Activated CD8-positive, alpha-beta memory T cell treated with anti-CD3 and anti-CD28 coated beads for 1 hour (primary cell): ENCODE data around the gene SLC35B3.
"Not testable (repeated sequence)": the region's sequence is repeated elsewhere in the genome, so short reads cannot be mapped to it uniquely, and the experiment has no call there.

Experiments
- DNase-seq, 2 donors: peaks; one replicate each; pipeline ENCODE4 v3.0.0-alpha.2; 2020; ENCODE audit warnings: low read depth in 1 of 2; ENCODE audit errors: extremely low read depth in 1 of 2

Gene SLC35B3

DNA sequence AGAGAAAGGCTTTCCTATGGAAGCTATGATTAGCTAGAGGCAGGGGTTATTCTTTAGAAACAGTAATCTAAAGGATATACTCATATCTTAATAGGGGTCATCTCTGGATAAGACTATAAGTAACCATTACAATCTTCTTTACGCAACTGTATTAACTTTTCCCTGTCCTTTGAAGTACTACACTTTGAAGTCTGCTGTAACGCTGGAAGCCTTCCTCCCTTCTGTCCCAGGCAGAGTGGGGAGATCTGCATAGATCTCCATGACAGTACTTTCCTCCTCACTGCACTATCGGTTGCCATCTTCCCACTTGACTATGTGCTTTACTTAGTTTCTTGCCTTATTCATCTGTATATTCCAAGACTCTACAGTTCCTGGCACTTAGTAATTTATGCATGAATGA, 20.1 kb downstream of the SLC35B3 start:
- no peak for DNase-seq

DNA sequence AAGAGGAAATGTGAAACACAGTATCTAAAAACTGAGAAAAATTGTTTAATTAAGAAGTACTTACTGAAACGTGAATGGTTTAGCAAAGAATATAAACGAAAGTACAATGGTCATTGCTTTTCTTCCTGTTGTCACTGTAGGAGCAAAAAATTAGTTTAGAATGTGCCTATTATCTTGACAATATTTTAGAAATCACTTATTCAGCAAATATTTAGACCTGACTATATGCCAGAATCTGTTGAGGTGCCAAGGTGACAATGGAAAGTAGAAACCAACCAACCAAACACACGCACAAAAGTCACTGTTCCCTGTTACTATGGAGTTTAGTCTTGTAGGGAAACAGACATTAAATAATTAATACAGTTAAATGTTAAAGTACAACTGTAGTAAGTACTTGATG, 20.5 kb downstream of the SLC35B3 start:
- DNase-seq = no peak

DNA sequence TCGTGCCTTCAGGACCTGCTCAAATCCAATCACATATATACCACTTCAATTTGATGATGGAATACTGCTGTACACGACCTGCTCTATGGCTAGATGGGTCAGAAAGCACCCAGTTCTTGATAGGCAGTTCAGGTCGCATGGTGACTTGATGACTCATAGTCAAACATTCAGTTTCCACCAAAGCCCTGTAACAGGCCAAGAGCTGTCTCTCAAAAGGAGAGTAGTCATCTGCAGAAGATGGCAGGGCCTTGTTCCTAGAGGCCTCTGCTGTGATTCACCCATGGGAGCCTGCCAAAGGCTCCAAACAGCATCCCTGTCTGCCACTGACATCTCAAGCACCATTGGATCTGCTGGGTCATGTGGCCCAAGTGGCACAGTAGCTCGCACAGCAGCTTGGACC, 29.4 kb downstream of the SLC35B3 start:
- DNase-seq = not testable (repeated sequence)

DNA sequence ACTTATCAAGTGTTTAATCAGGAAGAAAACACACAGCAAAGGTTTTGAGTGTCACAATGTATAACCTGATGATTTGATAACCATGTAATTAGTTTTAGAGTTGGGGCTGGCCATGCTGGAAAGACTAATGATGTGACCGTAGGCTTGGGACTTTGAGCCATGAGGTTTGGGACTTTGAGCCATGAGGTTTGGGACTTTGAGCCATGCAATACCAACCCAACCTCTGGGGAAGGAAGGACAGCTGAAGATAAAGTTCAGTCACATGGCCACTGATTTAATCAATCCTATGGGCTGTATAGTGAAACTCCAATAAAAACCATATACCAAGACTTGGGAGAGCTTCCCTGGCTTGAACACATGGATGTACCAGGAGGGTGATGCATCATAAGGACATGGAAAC, 32.8 kb downstream of the SLC35B3 start:
- DNase-seq = no peak

DNA sequence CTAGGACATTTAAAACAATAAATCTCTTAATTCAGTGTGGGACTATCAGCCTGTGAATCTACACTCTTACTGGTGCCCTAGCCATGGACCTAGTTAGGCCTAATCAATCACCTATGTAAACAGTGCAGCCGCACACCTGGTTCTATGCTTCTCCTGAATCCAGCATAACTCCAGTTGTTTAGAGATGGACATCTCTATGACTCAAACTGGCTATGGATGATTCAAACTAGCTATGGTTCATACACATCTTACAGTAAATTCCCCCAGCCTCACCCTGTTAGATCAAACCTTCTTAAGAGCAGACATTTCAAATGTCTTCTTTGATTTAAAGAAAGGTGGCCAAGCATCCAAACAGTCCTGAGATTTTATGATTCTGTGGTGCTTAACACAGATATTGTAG, 34.7 kb downstream of the SLC35B3 start:
- DNase-seq = no peak

DNA sequence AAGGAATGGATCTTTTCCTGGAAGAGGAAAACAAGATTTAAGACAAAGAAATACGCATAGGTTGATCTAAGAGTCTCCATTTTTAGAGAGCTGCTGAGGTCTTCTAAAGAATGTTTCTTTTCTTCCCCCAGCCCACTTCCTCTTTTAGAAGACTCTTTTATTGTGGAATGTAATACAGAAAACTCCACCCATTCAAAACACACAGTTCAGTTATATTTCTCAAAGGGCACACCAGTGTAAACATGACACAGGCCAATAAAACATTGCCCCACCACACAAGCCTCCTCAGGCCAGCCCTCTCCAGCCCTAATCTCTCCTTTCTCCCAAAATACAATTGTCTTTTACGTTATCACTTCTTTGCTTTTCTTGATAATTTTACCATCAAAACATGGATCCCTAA, 42.8 kb downstream of the SLC35B3 start:
- no peak for DNase-seq

DNA sequence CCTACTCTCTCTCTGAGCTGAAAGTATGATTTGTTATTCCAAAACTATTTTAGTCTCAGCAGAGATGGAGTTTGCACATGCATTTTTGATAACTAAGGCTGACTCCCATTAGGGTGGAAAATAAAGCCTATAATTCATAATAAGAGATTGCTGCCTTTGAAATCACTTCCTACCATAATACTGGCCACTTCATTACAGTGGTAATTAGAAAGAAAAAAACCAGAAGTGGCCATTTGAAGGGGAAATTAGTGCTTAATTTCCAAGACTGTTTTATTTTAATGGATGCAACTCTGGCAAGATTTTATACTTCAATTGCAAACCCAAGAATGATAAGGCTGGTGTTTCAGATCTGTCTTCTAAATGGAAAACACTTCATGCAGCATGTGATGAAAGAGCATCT, 43.4 kb downstream of the SLC35B3 start:
- no peak for DNase-seq

DNA sequence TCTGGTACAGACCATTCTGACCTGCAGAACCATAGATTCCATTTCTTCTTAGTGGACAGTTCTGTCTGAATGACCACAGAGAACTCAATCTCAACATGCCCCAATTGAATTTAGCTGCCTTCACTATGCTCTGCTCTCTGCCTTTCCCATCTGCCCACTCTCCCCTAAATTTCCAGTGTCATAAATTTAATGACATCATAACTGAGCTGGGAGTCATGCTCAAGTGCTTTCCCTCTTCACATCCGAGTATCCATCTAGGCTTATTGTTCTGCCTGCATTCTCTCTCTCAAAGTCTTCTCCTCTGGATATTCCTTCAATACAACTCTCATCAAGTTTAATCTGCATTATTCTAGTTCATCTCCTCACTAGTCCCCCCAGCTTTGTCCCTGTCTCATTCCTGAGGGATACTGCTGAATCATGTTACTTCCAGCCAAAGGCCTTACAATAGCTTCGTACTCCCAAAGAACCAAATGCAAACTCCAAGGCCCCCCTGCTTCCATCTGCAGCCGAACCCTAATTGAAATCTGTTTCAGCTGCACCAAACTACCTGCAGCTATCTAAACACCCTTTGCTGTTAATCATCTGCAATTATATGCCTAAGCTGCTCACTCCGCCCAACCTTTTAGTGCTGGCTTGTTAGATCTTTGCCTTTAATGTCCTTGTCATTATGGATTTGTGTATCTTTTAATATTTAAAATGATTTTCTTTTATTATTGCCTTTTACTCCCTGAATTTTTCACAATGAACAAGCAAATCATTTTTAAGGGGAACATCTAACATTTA, 46.1 kb downstream of the SLC35B3 start:
- no peak for DNase-seq

DNA sequence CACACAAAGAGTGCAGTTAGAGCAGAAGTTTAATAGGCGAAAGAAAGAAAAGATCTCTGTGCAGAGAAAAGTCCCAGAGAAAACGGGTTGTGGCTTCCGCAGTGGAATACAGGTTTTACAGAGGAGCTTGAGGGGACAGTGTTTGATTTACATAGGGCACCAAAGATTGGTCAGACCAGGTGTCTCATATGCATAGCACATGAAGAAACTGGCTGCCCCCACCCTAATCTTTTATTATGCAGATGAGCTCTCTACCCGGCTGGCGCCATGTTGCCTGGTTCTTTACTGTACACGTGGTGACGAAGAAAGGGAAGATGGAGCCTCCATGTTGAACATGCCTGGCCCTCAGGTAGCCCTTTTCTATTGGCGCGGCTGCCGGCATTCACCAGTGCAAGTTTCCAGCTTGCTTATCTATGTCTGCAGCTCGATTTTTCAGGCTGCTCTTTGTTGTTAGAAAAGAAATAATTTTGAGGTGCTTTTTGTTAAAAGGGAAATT, 47.4 kb downstream of the SLC35B3 start:
- no peak for DNase-seq

DNA sequence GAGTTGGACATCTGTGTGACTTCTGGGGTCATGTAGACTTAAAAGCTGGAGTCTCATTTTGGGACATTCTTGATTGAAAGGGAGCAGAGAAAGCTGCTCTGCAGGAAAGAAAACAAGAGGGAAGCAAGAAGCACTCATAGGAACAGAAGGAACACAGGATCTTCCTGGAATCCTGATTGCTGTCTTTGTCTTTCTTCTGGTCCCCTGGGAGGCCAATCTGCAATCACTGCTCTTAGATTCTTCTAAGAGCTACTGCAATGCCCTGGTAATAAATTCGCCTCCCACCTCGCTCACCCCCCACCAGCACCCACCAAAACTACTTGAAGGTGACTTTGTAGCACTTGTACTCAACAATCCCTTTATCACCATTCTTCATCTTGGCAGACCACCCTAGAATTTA, 51.8 kb downstream of the SLC35B3 start:
- no peak for DNase-seq

DNA sequence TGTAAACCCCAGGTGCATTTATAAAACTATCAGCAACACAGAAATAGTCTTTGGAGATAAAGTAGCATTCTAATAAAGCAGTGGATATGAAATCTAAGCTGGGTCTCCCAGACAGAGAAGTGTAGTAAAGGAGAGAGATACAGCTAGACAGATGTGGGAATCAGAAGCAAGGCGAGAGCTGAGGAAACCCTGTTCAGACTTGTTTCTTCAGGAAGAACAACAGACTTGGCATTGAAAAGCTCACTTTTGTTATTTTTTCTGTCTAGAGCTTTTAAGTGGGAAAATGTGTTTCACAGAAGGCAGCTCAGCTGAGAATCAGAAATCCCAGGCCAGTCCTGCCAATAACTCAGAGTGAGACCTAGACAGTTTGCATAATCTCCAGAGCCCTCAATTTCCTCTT, 52.9 kb downstream of the SLC35B3 start:
- DNase-seq = no peak

DNA sequence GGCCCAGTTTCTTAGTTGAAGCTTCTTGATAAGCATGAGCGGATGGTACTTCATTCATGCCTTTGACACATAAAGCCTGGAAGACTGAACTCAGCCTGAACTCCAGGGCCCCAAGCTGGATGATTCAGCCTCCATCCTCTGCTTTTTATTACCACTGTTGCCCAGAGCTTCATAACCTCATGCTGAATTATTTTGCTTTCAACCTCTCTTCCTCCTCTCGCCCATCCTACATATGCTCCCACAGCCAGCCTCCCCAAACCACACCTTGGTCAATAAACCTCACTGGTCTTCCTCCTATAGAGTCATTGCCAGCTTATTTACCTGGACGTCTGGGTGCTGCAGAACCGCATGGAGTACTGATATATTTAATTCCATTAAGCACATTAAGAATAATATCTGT, 59.4 kb downstream of the SLC35B3 start:
- DNase-seq = no peak
